Vagina (tissue), 2 donors: ENCODE measurements around the gene SLC8A1. TPM values are rescaled to one million over a fixed set of nuclear protein-coding genes. Genes with fewer than 3 reads are reported as not detected.

ENCODE experiments used
- DNase-seq, 2 donors: peaks; one replicate each; pipeline ENCODE4 v3.0.0-alpha.2; 2017; ENCODE audit errors: extremely low spot score in 2 of 2
- H3K27ac ChIP-seq: fragments of 200-600 bp; sonication (generic); one replicate; pipeline ENCODE4 v1.5.1; 2019
- H3K27me3 ChIP-seq: fragments of 200-600 bp; sonication (generic); one replicate; pipeline ENCODE4 v1.5.1; 2019
- H3K36me3 ChIP-seq, 2 donors: fragments of 200-600 bp; sonication (generic); one replicate each; pipeline ENCODE4 v1.5.1; 2017 to 2019
- H3K4me1 ChIP-seq: fragments of 200-600 bp; sonication (generic); one replicate; pipeline ENCODE4 v1.5.1; 2019
- H3K4me3 ChIP-seq, 2 donors: fragments of 200-600 bp; sonication (generic); 1 replicate in 1 of 2; 2 replicates in 1 of 2; pipeline ENCODE4 v1.5.1; 2016 to 2019
- H3K9me3 ChIP-seq: fragments of 200-600 bp; sonication (generic); one replicate; pipeline ENCODE4 v1.5.1; 2019
- POLR2A ChIP-seq, 2 donors: fragments of 450-650 bp; IDR thresholded peaks; one replicate each; pipeline ENCODE4 v1.6.1; 2017; ENCODE audit warnings: antibody characterized with exemption in 2 of 2, mild to moderate bottlenecking in 2 of 2, moderate library complexity in 2 of 2
- POLR2AphosphoS5 ChIP-seq, 2 donors: sonication (generic); formaldehyde crosslinking; IDR thresholded peaks; one replicate each; pipeline ENCODE4 v1.9.0; 2017; ENCODE audit warnings: antibody characterized with exemption in 2 of 2, mild to moderate bottlenecking in 2 of 2, low read depth in 1 of 2; ENCODE audit not compliant: insufficient read depth in 1 of 2
- intact Hi-C: fragments of 100-400 bp; cut with DNase I; formaldehyde crosslinking; loops from one replicate; pipeline ENCODE4 v1.15.1; 2023
- total RNA-seq: library from RNA; depleted of rRNA; stranded (reverse); fragments of >200 nt; gene quantifications from one replicate; pipeline ENCODE4 v1.2.3, GENCODE V29; 2016
- TF ChIP-seq, protein P1 (sequence below), 3 experiments: fragments of 450-650 bp in 2 of 3; fragments of 200-600 bp in 1 of 3; sonication (generic) in 1 of 3; IDR thresholded peaks; one replicate each; pipeline ENCODE4 v1.5.1; 2017 to 2019; ENCODE audit warnings: antibody characterized with exemption in 3 of 3, mild to moderate bottlenecking in 2 of 3, moderate library complexity in 2 of 3

SLC8A1 gene
- total RNA-seq, 1 donor from 2014 or later: 40.8 TPM

DNA sequence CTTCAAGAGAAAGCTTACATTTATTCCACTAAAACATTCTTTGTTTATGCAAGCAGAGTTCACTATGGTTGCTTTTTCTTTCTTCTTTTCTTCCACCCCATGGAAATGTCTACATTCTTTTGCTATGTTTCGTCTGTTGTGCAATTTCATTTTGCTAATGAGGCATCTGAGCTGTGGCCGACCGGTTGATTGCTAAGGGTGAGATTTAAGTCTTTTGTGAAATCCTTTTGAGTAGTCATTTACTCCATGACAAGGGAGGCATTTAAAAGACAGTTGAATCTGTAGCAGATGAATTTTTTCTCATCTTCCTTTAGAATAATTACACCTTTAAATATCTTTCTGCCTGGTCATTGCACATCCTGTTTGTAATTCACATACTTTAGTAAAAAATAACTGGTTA lies 348.7 kb downstream of the SLC8A1 start:
- Histone ChIP-seq H3K9me3 (no peaks in the 10 kb centered on the region), H3K4me1 (no peaks in the 10 kb centered on the region), H3K36me3 (no peaks in the 10 kb centered on the region), H3K27ac (no peak overlapping the region), H3K27me3 (no peaks in the 10 kb centered on the region), H3K4me3 (no peak overlapping the region)
- intact Hi-C loops: no loop called here
- TF ChIP-seq POLR2A (IDR thresholded peaks at IDR 0.05): no peak
- TF ChIP-seq, protein P1, sequence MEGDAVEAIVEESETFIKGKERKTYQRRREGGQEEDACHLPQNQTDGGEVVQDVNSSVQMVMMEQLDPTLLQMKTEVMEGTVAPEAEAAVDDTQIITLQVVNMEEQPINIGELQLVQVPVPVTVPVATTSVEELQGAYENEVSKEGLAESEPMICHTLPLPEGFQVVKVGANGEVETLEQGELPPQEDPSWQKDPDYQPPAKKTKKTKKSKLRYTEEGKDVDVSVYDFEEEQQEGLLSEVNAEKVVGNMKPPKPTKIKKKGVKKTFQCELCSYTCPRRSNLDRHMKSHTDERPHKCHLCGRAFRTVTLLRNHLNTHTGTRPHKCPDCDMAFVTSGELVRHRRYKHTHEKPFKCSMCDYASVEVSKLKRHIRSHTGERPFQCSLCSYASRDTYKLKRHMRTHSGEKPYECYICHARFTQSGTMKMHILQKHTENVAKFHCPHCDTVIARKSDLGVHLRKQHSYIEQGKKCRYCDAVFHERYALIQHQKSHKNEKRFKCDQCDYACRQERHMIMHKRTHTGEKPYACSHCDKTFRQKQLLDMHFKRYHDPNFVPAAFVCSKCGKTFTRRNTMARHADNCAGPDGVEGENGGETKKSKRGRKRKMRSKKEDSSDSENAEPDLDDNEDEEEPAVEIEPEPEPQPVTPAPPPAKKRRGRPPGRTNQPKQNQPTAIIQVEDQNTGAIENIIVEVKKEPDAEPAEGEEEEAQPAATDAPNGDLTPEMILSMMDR (IDR thresholded peaks at IDR 0.05): no peak
- TF ChIP-seq POLR2AphosphoS5 (IDR thresholded peaks at IDR 0.05; ENCODE audit: insufficient read depth in 1 of 2, low read depth in 1 of 2): no peak
- DNase-seq: no peak

DNA sequence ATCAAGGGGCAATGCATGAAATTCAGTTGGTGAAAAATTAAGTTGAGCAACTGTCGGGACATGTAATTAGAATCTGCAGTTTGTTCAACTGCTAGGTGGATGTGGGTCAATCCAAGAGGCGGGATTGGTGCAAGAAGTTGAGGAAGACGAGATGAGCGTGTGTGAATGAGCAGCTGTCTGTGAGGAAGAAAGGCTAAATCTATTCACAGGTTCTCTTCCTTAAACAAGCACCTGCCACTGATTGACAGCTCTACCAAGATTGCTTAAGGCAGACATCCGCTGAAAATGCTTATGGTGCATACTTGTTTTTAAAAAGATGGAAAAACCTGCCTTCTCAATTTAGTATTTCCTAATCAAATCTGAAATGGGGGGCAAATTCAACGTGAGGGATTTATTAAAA lies 349.4 kb downstream of the SLC8A1 start:
- no peak overlapping the region for H3K27ac ChIP-seq
- H3K4me3 ChIP-seq: no peak overlapping the region
- no peaks in the 10 kb centered on the region for H3K27me3 ChIP-seq
- no peaks in the 10 kb centered on the region for H3K36me3 ChIP-seq
- intact Hi-C loops: no loop called here
- no peaks in the 10 kb centered on the region for H3K4me1 ChIP-seq
- no peak for TF ChIP-seq POLR2A (IDR thresholded peaks at IDR 0.05)
- TF ChIP-seq, protein P1 (IDR thresholded peaks at IDR 0.05): no peak
- no peak for TF ChIP-seq POLR2AphosphoS5 (IDR thresholded peaks at IDR 0.05; ENCODE audit: insufficient read depth in 1 of 2, low read depth in 1 of 2)
- DNase-seq: no peak
- no peaks in the 10 kb centered on the region for H3K9me3 ChIP-seq

DNA sequence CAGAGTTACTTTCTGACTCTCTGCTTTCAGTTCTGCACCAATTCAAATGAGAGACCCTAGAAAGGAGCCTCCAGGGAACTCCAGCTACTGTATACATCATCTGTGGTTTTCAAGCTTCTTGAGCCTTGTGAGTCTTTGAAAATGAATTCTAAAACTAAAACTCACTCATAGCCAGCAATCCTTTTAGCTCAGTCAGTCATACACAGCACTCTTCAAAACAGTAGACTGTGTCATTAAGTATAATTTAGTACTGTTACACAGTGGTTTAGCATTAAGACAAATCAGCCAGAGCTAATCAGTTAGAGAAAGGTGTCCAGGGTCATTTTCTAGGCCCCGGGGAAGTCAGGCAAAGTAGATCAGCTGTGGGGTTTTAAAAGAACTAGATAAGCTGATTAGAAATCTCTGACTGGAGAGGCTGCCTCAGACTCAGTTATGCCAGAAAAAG lies 350.7 kb downstream of the SLC8A1 start:
- Histone ChIP-seq H3K27ac (no peak overlapping the region), H3K27me3 (no peaks in the 10 kb centered on the region), H3K4me3 (no peak overlapping the region), H3K36me3 (no peaks in the 10 kb centered on the region), H3K9me3 (no peaks in the 10 kb centered on the region), H3K4me1 (no peaks in the 10 kb centered on the region)
- DNase-seq: no peak
- intact Hi-C loops: no loop called here
- TF ChIP-seq POLR2AphosphoS5 (IDR thresholded peaks at IDR 0.05; ENCODE audit: insufficient read depth in 1 of 2, low read depth in 1 of 2): no peak
- TF ChIP-seq POLR2A (IDR thresholded peaks at IDR 0.05): no peak
- TF ChIP-seq, protein P1 (IDR thresholded peaks at IDR 0.05): no peak

DNA sequence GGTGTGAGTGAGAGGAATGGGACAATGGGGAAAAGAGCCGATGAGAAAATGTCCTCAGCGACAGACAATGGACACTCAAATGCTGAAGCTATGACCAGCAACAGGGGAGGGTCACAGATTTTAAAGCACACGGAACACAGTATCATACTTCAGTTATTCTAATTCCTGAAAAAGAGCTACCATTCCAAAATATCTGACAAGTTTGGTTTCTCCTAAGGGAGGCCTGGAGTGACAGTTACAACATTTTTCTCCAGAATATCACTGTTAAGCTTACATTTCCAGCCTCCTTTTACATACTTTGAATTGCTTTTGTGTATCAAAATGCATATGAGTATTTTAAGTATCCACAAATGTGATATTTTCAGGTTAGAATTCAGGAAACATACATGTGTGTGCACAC lies 351.2 kb downstream of the SLC8A1 start:
- intact Hi-C loops: no loop called here

DNA sequence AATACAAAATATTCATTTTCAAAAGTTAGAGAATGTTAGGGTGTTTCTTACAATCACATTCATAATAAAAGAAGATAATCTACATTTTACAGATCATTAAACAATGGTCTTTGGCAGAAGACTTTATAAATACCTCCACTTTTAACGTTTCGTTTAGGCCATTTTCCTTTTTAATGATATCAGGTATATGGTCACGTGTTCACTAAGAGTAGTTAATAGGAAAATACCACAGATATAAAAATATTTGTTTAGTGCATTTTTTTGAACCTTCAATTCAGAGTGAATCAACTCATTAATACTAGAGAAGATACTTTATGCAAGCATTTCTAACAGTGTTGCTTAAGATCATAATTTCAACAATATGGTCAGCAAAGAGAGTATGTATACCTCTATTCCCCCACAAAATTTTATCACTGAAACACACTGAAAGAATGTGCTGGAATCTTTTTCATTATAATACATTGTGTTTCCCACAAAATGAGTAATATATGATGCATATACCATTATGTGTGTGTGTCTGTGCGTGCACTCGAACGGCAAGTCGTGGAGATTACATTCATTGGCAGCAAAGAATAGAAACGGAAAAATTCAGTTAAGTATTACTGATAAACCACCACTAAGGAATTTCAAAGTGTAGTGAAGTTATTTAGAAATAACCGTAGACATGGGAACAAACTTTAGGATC lies 353.0 kb downstream of the SLC8A1 start:
- no peak for DNase-seq
- Histone ChIP-seq H3K27me3 (no peaks in the 10 kb centered on the region), H3K36me3 (no peaks in the 10 kb centered on the region), H3K27ac (no peak overlapping the region), H3K4me1 (peaks cover 7% of the 10 kb centered on the region), H3K9me3 (no peaks in the 10 kb centered on the region), H3K4me3 (no peak overlapping the region)
- intact Hi-C loops: no loop called here
- TF ChIP-seq, protein P1 (IDR thresholded peaks at IDR 0.05): no peak
- no peak for TF ChIP-seq POLR2A (IDR thresholded peaks at IDR 0.05)
- no peak for TF ChIP-seq POLR2AphosphoS5 (IDR thresholded peaks at IDR 0.05; ENCODE audit: insufficient read depth in 1 of 2, low read depth in 1 of 2)

More for the DNA sequence above, 351.2 kb downstream of the SLC8A1 start:
- Histone ChIP-seq H3K27ac (no peak overlapping the region), H3K4me3 (no peak overlapping the region), H3K36me3 (no peaks in the 10 kb centered on the region), H3K4me1 (no peaks in the 10 kb centered on the region), H3K9me3 (no peaks in the 10 kb centered on the region), H3K27me3 (no peaks in the 10 kb centered on the region)
- DNase-seq: no peak
- TF ChIP-seq, protein P1 (IDR thresholded peaks at IDR 0.05): no peak
